ENCODE data around the gene RELN.

GRCh38 chr7:103609778-103610177 lies 379.7 kb downstream of the RELN start:
- TF ChIP-seq CTCF (IDR thresholded peaks at IDR 0.05 in 8 of 11, conservative IDR thresholded peaks at IDR 0.05 in 3 of 11) (no peak), POLR2A (IDR thresholded peaks at IDR 0.05) (no peak), POLR2AphosphoS5 (IDR thresholded peaks at IDR 0.05) (no peak)

All from spleen (tissue), 7 donors.